WI38 (cell line): ENCODE measurements around the gene EFNA1.
"Not testable (repeated sequence)": the region's sequence is repeated elsewhere in the genome, so short reads cannot be mapped to it uniquely, and the experiment has no call there.

Source experiments
- H3K4me3 ChIP-seq: 2 replicates; pipeline ENCODE4 v1.5.1; 2011; ENCODE audit warnings: low read depth, mild to moderate bottlenecking, control low read depth, low read length
- CTCF ChIP-seq: IDR thresholded peaks from 2 replicates; pipeline ENCODE4 v1.5.1; 2012; ENCODE audit warnings: low read depth, mild to moderate bottlenecking, control low read depth, low read length

Gene EFNA1

GRCh38 chr1:155166051-155166470, 38.4 kb downstream of the EFNA1 start:
- no peak overlapping the region for H3K4me3 ChIP-seq

GRCh38 chr1:155166471-155167165, 38.9 kb downstream of the EFNA1 start:
- TF ChIP-seq CTCF: no peak
- no peak overlapping the region for H3K4me3 ChIP-seq

More at GRCh38 chr1:155166051-155166470, 38.4 kb downstream of the EFNA1 start:
- no peak for TF ChIP-seq CTCF

- H3K4me3 ChIP-seq: no peak overlapping the region
- peak; percentile 90 for TF ChIP-seq CTCF
These were observed 39.8 kb downstream of the EFNA1 start for GRCh38 chr1:155167166-155168104.

- not testable (repeated sequence) for H3K4me3 ChIP-seq
These were observed 40.4 kb downstream of the EFNA1 start for GRCh38 chr1:155168105-155168445.

GRCh38 chr1:155168456-155169210, 41.0 kb downstream of the EFNA1 start:
- no peak for TF ChIP-seq CTCF
- H3K4me3 ChIP-seq: no peak overlapping the region

- no peak for TF ChIP-seq CTCF
- no peak overlapping the region for H3K4me3 ChIP-seq
These were observed 41.9 kb downstream of the EFNA1 start for GRCh38 chr1:155169541-155169940.

GRCh38 chr1:155170101-155170785, 42.6 kb downstream of the EFNA1 start:
- TF ChIP-seq CTCF: no peak
- no peak overlapping the region for H3K4me3 ChIP-seq
